Ascending aorta (tissue), 2 donors: ENCODE data around the gene CACNA2D3. TPM values are rescaled to one million over a fixed set of nuclear protein-coding genes. Genes with fewer than 3 reads are reported as not detected.

Source experiments
- DNase-seq, 2 donors: peaks; one replicate each; pipeline ENCODE4 v3.0.0-alpha.2; 2019; ENCODE audit warnings: low spot score in 2 of 2
- H3K27ac ChIP-seq, 2 donors: fragments of 200-600 bp; sonication (generic); one replicate each; pipeline ENCODE4 v1.5.1; 2016 to 2017; ENCODE audit warnings: mild to moderate bottlenecking in 1 of 2
- H3K27me3 ChIP-seq: fragments of 200-600 bp; sonication (generic); one replicate; pipeline ENCODE4 v1.5.1; 2017
- H3K36me3 ChIP-seq, 2 donors: fragments of 200-600 bp; sonication (generic); one replicate each; pipeline ENCODE4 v1.5.1; 2016
- H3K4me1 ChIP-seq, 2 donors: fragments of 200-600 bp; sonication (generic); one replicate each; pipeline ENCODE4 v1.5.1; 2016 to 2017; ENCODE audit warnings: mild to moderate bottlenecking in 1 of 2
- H3K4me3 ChIP-seq, 2 donors: fragments of 200-600 bp; sonication (generic); one replicate each; pipeline ENCODE4 v1.5.1; 2016 to 2017; ENCODE audit warnings: mild to moderate bottlenecking in 1 of 2
- H3K9me3 ChIP-seq, 2 donors: fragments of 200-600 bp; sonication (generic); one replicate each; pipeline ENCODE4 v1.5.1; 2016
- intact Hi-C: fragments of 100-400 bp; cut with DNase I; formaldehyde crosslinking; loops from one replicate; pipeline ENCODE4 v1.15.1; 2023
- total RNA-seq: library from RNA; depleted of rRNA; stranded (reverse); fragments of >200 nt; gene quantifications from one replicate; pipeline ENCODE4 v1.1.0, GENCODE V29; 2016
- TF ChIP-seq, protein P1 (sequence below), 3 experiments: fragments of 200-600 bp in 2 of 3; fragments of 450-650 bp in 1 of 3; sonication (generic) in 2 of 3; IDR thresholded peaks; one replicate each; pipeline ENCODE4 v1.5.1; 2016 to 2019; ENCODE audit warnings: antibody characterized with exemption in 3 of 3, mild to moderate bottlenecking in 1 of 3, moderate library complexity in 1 of 3

CACNA2D3 gene
- total RNA-seq, 1 donor from 2014 or later, result not detected

DNA sequence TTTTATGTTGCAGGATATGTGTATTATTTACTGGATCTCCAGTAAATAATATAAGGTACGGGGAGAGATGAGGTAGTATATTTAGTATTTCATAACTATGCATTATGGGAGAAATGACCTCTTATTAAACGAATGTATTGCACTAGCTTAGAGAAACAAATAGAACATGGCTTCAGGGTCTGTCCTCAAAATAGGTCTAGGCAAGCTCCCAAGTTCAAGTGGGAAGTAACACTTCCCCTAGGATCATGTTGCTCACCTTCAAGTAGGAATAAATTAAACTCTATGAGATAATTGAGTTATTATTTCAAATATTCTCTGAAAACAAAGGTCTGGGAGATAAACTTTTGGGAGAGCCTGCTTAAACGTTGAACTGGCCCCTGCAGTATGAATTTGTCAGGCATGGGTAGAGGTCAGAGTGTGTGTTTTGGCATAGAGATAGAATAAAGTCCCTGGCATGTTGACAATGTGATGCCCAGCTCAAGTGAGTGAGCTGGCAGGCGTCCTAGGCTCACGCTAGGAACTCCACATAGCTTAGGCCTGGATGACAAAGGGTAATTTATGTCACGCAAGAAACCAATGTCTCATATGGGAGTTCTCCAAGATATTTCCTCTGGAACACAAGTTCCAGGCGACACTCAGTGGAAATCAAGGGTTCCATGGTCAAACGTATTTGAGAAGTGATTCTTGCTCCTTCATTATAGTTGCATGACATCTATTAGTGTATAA lies 236.8 kb downstream of the CACNA2D3 start:
- TF ChIP-seq, protein P1, sequence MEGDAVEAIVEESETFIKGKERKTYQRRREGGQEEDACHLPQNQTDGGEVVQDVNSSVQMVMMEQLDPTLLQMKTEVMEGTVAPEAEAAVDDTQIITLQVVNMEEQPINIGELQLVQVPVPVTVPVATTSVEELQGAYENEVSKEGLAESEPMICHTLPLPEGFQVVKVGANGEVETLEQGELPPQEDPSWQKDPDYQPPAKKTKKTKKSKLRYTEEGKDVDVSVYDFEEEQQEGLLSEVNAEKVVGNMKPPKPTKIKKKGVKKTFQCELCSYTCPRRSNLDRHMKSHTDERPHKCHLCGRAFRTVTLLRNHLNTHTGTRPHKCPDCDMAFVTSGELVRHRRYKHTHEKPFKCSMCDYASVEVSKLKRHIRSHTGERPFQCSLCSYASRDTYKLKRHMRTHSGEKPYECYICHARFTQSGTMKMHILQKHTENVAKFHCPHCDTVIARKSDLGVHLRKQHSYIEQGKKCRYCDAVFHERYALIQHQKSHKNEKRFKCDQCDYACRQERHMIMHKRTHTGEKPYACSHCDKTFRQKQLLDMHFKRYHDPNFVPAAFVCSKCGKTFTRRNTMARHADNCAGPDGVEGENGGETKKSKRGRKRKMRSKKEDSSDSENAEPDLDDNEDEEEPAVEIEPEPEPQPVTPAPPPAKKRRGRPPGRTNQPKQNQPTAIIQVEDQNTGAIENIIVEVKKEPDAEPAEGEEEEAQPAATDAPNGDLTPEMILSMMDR (IDR thresholded peaks at IDR 0.05), result no peak
- intact Hi-C loops, result no loop called here

DNA sequence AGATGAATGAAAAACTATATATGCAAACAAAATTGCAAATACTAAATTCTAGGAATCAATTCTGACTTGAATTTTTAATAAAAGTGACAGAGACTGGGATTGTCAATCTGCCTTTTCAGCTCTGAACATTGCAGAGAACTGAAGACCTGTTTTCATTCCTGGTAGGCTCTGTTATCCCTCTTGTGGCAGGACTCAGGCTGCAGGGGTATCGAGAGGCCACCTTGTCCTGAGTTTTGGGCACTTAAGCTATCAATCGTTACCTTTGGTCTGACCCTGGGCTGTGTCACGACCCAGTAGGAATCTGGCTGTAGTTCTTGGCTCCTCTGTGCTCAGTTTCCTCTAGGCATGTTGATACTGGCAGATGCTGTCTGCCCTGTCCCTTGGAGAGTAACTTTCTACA lies 238.0 kb downstream of the CACNA2D3 start:
- no peak for DNase-seq
- peaks cover 0 to 25% of the 10 kb centered on the region in 2 donors for H3K4me1 ChIP-seq
- H3K9me3 ChIP-seq, result no peaks in the 10 kb centered on the region
- no peaks in the 10 kb centered on the region for H3K36me3 ChIP-seq
- H3K4me3 ChIP-seq, result no peak overlapping the region
- no peaks in the 10 kb centered on the region for H3K27me3 ChIP-seq
- no peak overlapping the region for H3K27ac ChIP-seq
- TF ChIP-seq, protein P1 (IDR thresholded peaks at IDR 0.05), result no peak
- intact Hi-C loops, result no loop called here

More for the DNA sequence above, 236.8 kb downstream of the CACNA2D3 start:
- no peak for DNase-seq
- H3K27me3 ChIP-seq, result no peaks in the 10 kb centered on the region
- H3K36me3 ChIP-seq, result no peaks in the 10 kb centered on the region
- no peak overlapping the region for H3K27ac ChIP-seq
- H3K9me3 ChIP-seq, result no peaks in the 10 kb centered on the region
- H3K4me3 ChIP-seq, result no peak overlapping the region
- H3K4me1 ChIP-seq, result peaks cover 0 to 25% of the 10 kb centered on the region in 2 donors

DNA sequence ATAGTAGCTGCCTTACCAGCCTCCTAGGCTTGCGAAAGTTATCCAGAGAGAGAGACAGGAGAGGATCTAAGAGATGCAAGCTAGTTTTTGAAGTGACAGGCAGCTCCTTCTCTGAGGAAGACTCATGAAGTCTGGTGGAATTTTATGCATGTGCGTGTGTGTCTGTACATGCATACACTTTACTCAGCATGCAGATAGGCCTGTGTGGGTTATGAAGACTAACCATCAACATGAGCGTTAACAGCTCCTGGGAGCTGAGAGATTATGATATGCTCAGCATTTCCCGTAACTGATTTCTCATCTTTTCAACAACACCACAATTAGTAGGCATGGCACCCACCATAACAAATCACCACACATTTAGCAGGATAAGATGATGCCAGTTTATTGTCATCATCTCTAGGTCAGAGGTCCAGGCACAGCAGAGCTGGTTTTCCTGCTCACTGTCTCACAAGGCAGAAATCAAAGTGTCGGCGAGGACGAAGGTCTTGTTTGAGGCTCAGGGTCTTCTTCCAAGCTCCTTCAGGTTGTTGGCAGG lies 239.5 kb downstream of the CACNA2D3 start:
- DNase-seq, result no peak
- TF ChIP-seq, protein P1 (IDR thresholded peaks at IDR 0.05), result no peak
- Histone ChIP-seq H3K27ac (no peak overlapping the region), H3K27me3 (no peaks in the 10 kb centered on the region), H3K9me3 (no peaks in the 10 kb centered on the region), H3K4me1 (peaks cover 0 to 16% of the 10 kb centered on the region in 2 donors), H3K4me3 (no peak overlapping the region), H3K36me3 (no peaks in the 10 kb centered on the region)
- intact Hi-C loops, result no loop called here

DNA sequence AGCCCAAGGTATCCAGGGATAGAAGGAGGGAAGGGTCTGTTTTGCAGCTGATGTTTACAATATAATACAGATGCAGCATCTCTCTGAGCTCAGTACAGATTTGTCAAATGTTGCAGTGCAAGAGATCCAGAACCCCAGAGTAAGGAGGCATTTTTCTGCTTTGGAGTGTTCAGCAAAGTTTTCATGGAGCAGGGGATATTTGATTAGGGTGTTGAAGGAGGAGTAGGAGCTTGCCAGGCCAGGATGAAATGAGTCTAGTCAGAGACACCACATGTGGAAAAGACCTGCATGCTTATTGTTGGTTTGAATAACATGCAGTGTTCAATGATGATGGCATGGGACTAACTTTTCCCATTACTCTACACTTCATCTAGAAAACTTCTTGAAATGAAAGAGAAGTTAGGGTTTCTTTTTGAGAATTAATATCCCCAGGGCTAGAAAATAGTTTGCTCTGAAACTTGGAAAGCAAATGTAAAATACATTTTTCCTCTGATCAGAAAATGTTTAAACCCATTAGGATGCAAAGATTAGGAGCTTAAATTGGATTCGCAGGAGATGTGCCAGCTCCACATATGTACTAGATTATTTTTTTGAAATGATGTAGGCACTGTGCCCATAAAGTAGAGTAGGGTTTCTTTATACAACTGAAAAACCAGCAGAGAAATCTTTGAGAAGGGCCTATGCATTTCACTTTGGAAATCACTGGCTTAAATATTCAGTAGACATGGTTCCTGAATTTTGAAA lies 243.8 kb downstream of the CACNA2D3 start:
- no peaks in the 10 kb centered on the region for H3K27me3 ChIP-seq
- H3K9me3 ChIP-seq, result no peaks in the 10 kb centered on the region
- DNase-seq, result no peak
- no peak overlapping the region for H3K27ac ChIP-seq
- intact Hi-C loops, result no loop called here
- no peaks in the 10 kb centered on the region for H3K36me3 ChIP-seq
- no peaks in the 10 kb centered on the region for H3K4me1 ChIP-seq
- TF ChIP-seq, protein P1 (IDR thresholded peaks at IDR 0.05), result no peak
- H3K4me3 ChIP-seq, result no peak overlapping the region

DNA sequence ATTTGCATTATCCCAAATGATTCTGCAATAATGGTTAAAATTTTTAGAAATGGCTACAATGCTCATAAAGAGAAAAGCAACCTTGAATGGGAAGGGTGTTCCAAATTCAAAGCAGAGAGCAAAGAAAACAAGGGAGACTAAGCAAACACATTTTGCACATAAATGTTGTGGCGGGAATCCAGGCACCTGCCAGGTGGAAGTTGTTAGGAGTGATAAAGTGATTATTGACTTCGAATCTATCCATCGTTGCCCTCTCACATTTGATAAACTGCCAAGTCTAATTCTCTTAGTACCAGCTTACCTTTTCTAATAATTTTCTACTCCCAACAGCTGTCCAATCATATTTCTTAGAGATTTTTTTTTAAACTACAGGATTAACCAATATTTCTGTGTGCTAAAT lies 244.5 kb downstream of the CACNA2D3 start:
- Histone ChIP-seq H3K4me3 (no peak overlapping the region), H3K27me3 (no peaks in the 10 kb centered on the region), H3K4me1 (no peaks in the 10 kb centered on the region), H3K36me3 (no peaks in the 10 kb centered on the region), H3K27ac (no peak overlapping the region), H3K9me3 (no peaks in the 10 kb centered on the region)
- TF ChIP-seq, protein P1 (IDR thresholded peaks at IDR 0.05), result no peak
- intact Hi-C loops, result no loop called here
- no peak for DNase-seq
